K562 (cell line): ENCODE measurements around the gene MMP2. TPM values are rescaled to one million over a fixed set of nuclear protein-coding genes. Genes with fewer than 3 reads are reported as not detected.

Experiments used
- ATAC-seq: fragments of 200-7000 bp; cut with Tn5 transposase; 3 replicates; pipeline ENCODE4 v1.9.1; 2020; ENCODE audit warnings: moderate library complexity
- BruUV-seq: library from RNA; stranded (reverse); fragments of 400-500 nt; replicated peaks from 2 replicates; lab custom pipeline; 2021; lab: Mats Ljungman, UMichigan
- CTCF ChIA-PET: fragments of 300-600 bp; formaldehyde crosslinking; extraction: SDS; loops from one replicate; lab custom pipeline; 2021; ENCODE audit warnings: low intra/inter-chr PET ratio; lab: Yijun Ruan, JAX
- POLR2A ChIA-PET: fragments of 300-600, 350-650 bp; sonication (Branson Sonifier 250); formaldehyde crosslinking; extraction: SDS; loops from one replicate; lab custom pipeline; 2021; ENCODE audit warnings: antibody characterized with exemption, inconsistent platforms; lab: Yijun Ruan, JAX
- DNase-seq, 4 experiments: peaks; one replicate each; pipeline versions ENCODE4 v3.0.0 to v3.0.0-alpha.2; 2011 to 2018; ENCODE audit warnings: low spot score in 3 of 4, mixed read lengths in 3 of 4; ENCODE audit errors: extremely low read depth in 1 of 4
- FAIRE-seq: peaks from 2 replicates; lab custom pipeline; 2011; peaks lifted over from hg19 to GRCh38; lab: Jason Lieb, UNC
- H2AFZ ChIP-seq: 2 replicates; pipeline ENCODE4 v1.6.0; 2011; ENCODE audit warnings: low read depth, low read length, control low read depth, inconsistent platforms
- H3K27ac ChIP-seq: fragments of 200-600 bp; 3 replicates; pipeline ENCODE4 v1.8.0; 2011; ENCODE audit warnings: low read depth, mild to moderate bottlenecking, control low read depth, inconsistent platforms, low read length, moderate library complexity, mixed read lengths; ENCODE audit errors: extremely low read depth
- H3K27me3 ChIP-seq, 2 experiments: fragments of 300-600 bp in 1 of 2; 2 replicates in 1 of 2; 3 replicates in 1 of 2; pipeline versions ENCODE4 v1.6.0 to v1.8.0; 2011; ENCODE audit warnings: inconsistent platforms in 2 of 2, low read length in 2 of 2, mild to moderate bottlenecking in 1 of 2, mixed read lengths in 1 of 2, moderate library complexity in 1 of 2; ENCODE audit not compliant: control insufficient read depth in 2 of 2, insufficient read depth in 2 of 2
- H3K36me3 ChIP-seq: fragments of 300-600 bp; 3 replicates; pipeline ENCODE4 v1.8.0; 2011; ENCODE audit warnings: mild to moderate bottlenecking, low read length, inconsistent platforms; ENCODE audit not compliant: control insufficient read depth, insufficient read depth
- H3K4me1 ChIP-seq, 2 experiments: fragments of 200-600 bp in 1 of 2; replicated peaks in 1 of 2; 2 replicates in 1 of 2; 3 replicates in 1 of 2; pipeline versions ENCODE4 v1.5.1 to v1.8.0; 2011; ENCODE audit warnings: inconsistent platforms in 2 of 2, low read length in 2 of 2, mild to moderate bottlenecking in 1 of 2, mixed read lengths in 1 of 2, moderate library complexity in 1 of 2; ENCODE audit not compliant: control insufficient read depth in 2 of 2, insufficient read depth in 2 of 2
- H3K4me2 ChIP-seq: 2 replicates; pipeline ENCODE4 v1.6.1; 2011; ENCODE audit warnings: low read length, control low read depth, inconsistent platforms, mixed read lengths; ENCODE audit not compliant: insufficient read depth
- H3K4me3 ChIP-seq: fragments of 200-600 bp; sonication (generic), shearing (Covaris generic); 2 replicates; pipeline ENCODE4 v1.5.1; 2016; ENCODE audit warnings: control low read depth, inconsistent platforms
- H3K79me2 ChIP-seq: fragments of 200-600 bp; 3 replicates; pipeline ENCODE4 v1.8.0; 2011; ENCODE audit warnings: low read length, inconsistent platforms; ENCODE audit not compliant: control insufficient read depth, insufficient read depth
- H3K9ac ChIP-seq, 2 experiments: 2 replicates each; pipeline versions ENCODE4 v1.6.0 to v1.6.1; 2011; ENCODE audit warnings: low read depth in 2 of 2, low read length in 2 of 2, control low read depth in 1 of 2, inconsistent platforms in 1 of 2, mild to moderate bottlenecking in 1 of 2, mixed read lengths in 1 of 2; ENCODE audit not compliant: insufficient read depth in 1 of 2
- H3K9me1 ChIP-seq: one replicate; pipeline ENCODE4 v1.6.0; 2011; ENCODE audit warnings: inconsistent platforms, mild to moderate bottlenecking, low read length, moderate library complexity; ENCODE audit not compliant: control insufficient read depth, insufficient read depth
- H3K9me3 ChIP-seq: replicated peaks from 2 replicates; pipeline ENCODE4 v1.5.1; 2011; ENCODE audit warnings: low read depth, low read length, inconsistent platforms; ENCODE audit not compliant: control insufficient read depth, insufficient read depth
- H4K20me1 ChIP-seq: replicated peaks from 2 replicates; pipeline ENCODE4 v1.6.1; 2011; ENCODE audit warnings: low read length, inconsistent platforms, mixed read lengths; ENCODE audit not compliant: control insufficient read depth, insufficient read depth
- ATF3 ChIP-seq, 2 experiments: fragments of 450-650 bp in 1 of 2; sonication (generic) in 1 of 2; formaldehyde crosslinking in 1 of 2; IDR thresholded peaks in 1 of 2; conservative IDR thresholded peaks in 1 of 2; 2 replicates each; pipeline versions ENCODE4 v1.6.1 to v1.8.1; 2016 to 2023; ENCODE audit warnings: mild to moderate bottlenecking in 2 of 2, moderate library complexity in 2 of 2, inconsistent platforms in 1 of 2, missing genetic modification reagents in 1 of 2
- C11orf30 ChIP-seq: fragments of 450-650 bp; IDR thresholded peaks from 2 replicates; pipeline ENCODE4 v1.6.1; 2016; ENCODE audit warnings: low read depth, mild to moderate bottlenecking
- FOSL1 ChIP-seq: fragments of 200-800 bp; sonication (Bioruptor generic); conservative IDR thresholded peaks from 2 replicates; pipeline ENCODE4 v1.6.1; 2016; ENCODE audit warnings: missing genetic modification characterization, missing compliant biosample characterization
- FUS ChIP-seq: fragments of 200-400 bp; formaldehyde crosslinking; optimal IDR thresholded peaks from 2 replicates; pipeline ENCODE3; 2017; ENCODE audit warnings: low read depth, low read length
- JUND ChIP-seq, 2 experiments: IDR thresholded peaks; 2 replicates in 1 of 2; 3 replicates in 1 of 2; pipeline ENCODE4 v1.6.1; 2011; ENCODE audit warnings: borderline replicate concordance in 2 of 2, low read depth in 2 of 2, low read length in 2 of 2, improper control_type of control experiment in 1 of 2, missing biosample characterization in 1 of 2, missing genetic modification characterization in 1 of 2, missing genetic modification reagents in 1 of 2
- KAT7 ChIP-seq: sonication (generic); formaldehyde crosslinking; IDR thresholded peaks from 2 replicates; pipeline ENCODE4 v1.8.0; 2022; ENCODE audit warnings: missing genetic modification reagents, mild to moderate bottlenecking, borderline replicate concordance
- KLF10 ChIP-seq: fragments of 250-450 bp; sonication (Bioruptor Pico); IDR thresholded peaks from 2 replicates; pipeline ENCODE4 v1.6.1; 2021; ENCODE audit warnings: matching md5 sums
- MAFF ChIP-seq: IDR thresholded peaks from 2 replicates; pipeline ENCODE4 v1.6.1; 2012; ENCODE audit warnings: low read length, improper control_type of control experiment
- MAFG ChIP-seq: fragments of 450-650 bp; conservative IDR thresholded peaks from 2 replicates; pipeline ENCODE4 v1.6.1; 2016; ENCODE audit warnings: missing genetic modification characterization, missing compliant biosample characterization
- MAFK ChIP-seq: IDR thresholded peaks from 2 replicates; pipeline ENCODE4 v1.6.1; 2011; ENCODE audit warnings: low read length, improper control_type of control experiment
- MEIS2 ChIP-seq: fragments of 450-650 bp; IDR thresholded peaks from 2 replicates; pipeline ENCODE4 v1.6.1; 2014; ENCODE audit warnings: mild to moderate bottlenecking; ENCODE audit not compliant: partially characterized antibody
- NFE2 ChIP-seq: IDR thresholded peaks from 2 replicates; pipeline ENCODE4 v1.6.1; 2014; ENCODE audit warnings: antibody characterized with exemption, low read depth
- ZNF316 ChIP-seq: fragments of 450-650 bp; IDR thresholded peaks from 2 replicates; pipeline ENCODE4 v1.6.1; 2016
- in situ Hi-C: fragments of 300-500 bp; cut with MboI; formaldehyde crosslinking; loops from 4 replicates; pipeline ENCODE4 v1.15.0; 2018; ENCODE audit warnings: inconsistent platforms, mixed read lengths
- intact Hi-C: fragments of 100-400 bp; cut with micrococcal nuclease; formaldehyde crosslinking; loops from 2 replicates; pipeline ENCODE4 v1.14.2; 2022
- polyA plus RNA-seq, 8 experiments: library from polyadenylated mRNA; depleted of rRNA in 4 of 8; stranded (reverse) in 5 of 8; unstranded in 3 of 8; fragments of >200 nt; fragmentation: Nextera tagmentation in 2 of 8; fragmentation: Illumina TruSeq in 1 of 8; extraction: Ambion mirVana in 2 of 8; extraction: Trizol in 1 of 8; gene quantifications; 2 replicates each; pipeline versions ENCODE4 v1.2.1 to v1.2.3, GENCODE V29; 2011 to 2014; ENCODE audit warnings: inconsistent platforms in 1 of 8, missing spikeins in 1 of 8
- total RNA-seq, 7 experiments: library from RNA; depleted of rRNA in 6 of 7; stranded (reverse); fragments of >200 nt in 6 of 7; fragmentation: Illumina TruSeq in 2 of 7; extraction: Trizol in 2 of 7; gene quantifications; 2 replicates each; pipeline versions ENCODE4 v1.2.1 to v1.2.3, GENCODE V29; 2011 to 2021; ENCODE audit warnings: low replicate concordance in 1 of 7
- TF ChIP-seq, protein P1 (sequence below), 2 experiments: IDR thresholded peaks in 1 of 2; conservative IDR thresholded peaks in 1 of 2; 2 replicates each; pipeline ENCODE4 v1.6.1; 2016; ENCODE audit warnings: low read depth in 2 of 2, mild to moderate bottlenecking in 1 of 2, missing compliant biosample characterization in 1 of 2, missing genetic modification characterization in 1 of 2, moderate library complexity in 1 of 2

MMP2 gene
- total and polyA plus RNA-seq, 9 of the 15 experiments (the other 6 are each of a cell fraction or from before 2014, with no cell fraction given): 0.05 to 0.53 TPM; not detected in 7

GRCh38 chr16:55552621-55553020 lies 73.6 kb downstream of the MMP2 start:
- H3K79me2 ChIP-seq: no peaks in the 10 kb centered on the region
- peak; percentile 36; the same call in 1 of the 2 replicates for TF ChIP-seq ATF3 (IDR thresholded peaks at IDR 0.05)
- no peak for TF ChIP-seq ATF3 (CRISPR knock-in tag; conservative IDR thresholded peaks at IDR 0.05)
- peak; percentile 58; the same call in 1 of the 2 replicates for TF ChIP-seq MAFF
- no peak for TF ChIP-seq FUS
- TF ChIP-seq FOSL1: peak; percentile 33
- peak; percentile 74 for TF ChIP-seq MAFK
- TF ChIP-seq JUND (IDR thresholded peaks at IDR 0.05; ENCODE audit: borderline replicate concordance, low read depth, low read length): peak; percentile 52; the same call in 1 of the 2 replicates
- TF ChIP-seq JUND (tag; IDR thresholded peaks at IDR 0.05; ENCODE audit: borderline replicate concordance, low read depth, low read length): no peak; the same call in 2 of the 3 replicates
- TF ChIP-seq MAFG (tag): peak; percentile 82
- no peak for TF ChIP-seq KAT7
- peak; percentile 86 for TF ChIP-seq C11orf30
- peak; percentile 54 for TF ChIP-seq NFE2
- TF ChIP-seq, protein P1, sequence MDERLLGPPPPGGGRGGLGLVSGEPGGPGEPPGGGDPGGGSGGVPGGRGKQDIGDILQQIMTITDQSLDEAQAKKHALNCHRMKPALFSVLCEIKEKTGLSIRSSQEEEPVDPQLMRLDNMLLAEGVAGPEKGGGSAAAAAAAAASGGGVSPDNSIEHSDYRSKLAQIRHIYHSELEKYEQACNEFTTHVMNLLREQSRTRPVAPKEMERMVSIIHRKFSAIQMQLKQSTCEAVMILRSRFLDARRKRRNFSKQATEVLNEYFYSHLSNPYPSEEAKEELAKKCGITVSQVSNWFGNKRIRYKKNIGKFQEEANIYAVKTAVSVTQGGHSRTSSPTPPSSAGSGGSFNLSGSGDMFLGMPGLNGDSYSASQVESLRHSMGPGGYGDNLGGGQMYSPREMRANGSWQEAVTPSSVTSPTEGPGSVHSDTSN (CRISPR knock-in tag; IDR thresholded peaks at IDR 0.05; ENCODE audit: low read depth): no peak
- TF ChIP-seq, protein P1 (tag; conservative IDR thresholded peaks at IDR 0.05; ENCODE audit: low read depth): peak; percentile 93
- TF ChIP-seq KLF10 (CRISPR knock-in tag): no peak
- peak; percentile 82 for TF ChIP-seq MEIS2
- peak; percentile 92 for TF ChIP-seq ZNF316
- no peak overlapping the region for H3K9ac ChIP-seq
- no peaks in the 10 kb centered on the region for H3K36me3 ChIP-seq
- in situ Hi-C loops (no loop called here), intact Hi-C loops (no loop called here)
- H3K27me3 ChIP-seq: no peaks in the 10 kb centered on the region
- ChIA-PET CTCF (no interaction called here), POLR2A (no interaction called here)
- H3K9me3 ChIP-seq: no peaks in the 10 kb centered on the region
- BruUV-seq: no TSS peak
- no peaks in the 10 kb centered on the region for H3K4me1 ChIP-seq
- H3K4me2 ChIP-seq: no peak overlapping the region
- H4K20me1 ChIP-seq: no peaks in the 10 kb centered on the region
- FAIRE-seq (no peak), DNase-seq (peak in 1 of 4 experiments; percentile 18), ATAC-seq (no peak)
- no peak overlapping the region for H3K27ac ChIP-seq
- no peaks in the 10 kb centered on the region for H3K9me1 ChIP-seq
- H2AFZ ChIP-seq: no peak overlapping the region
- H3K4me3 ChIP-seq: no peak overlapping the region
